Rectal smooth muscle tissue (tissue), 1 donor: ENCODE results near the gene COPS4.

Experiments used
- H3K27ac ChIP-seq: one replicate; pipeline ENCODE4 v1.7.0; 2013; ENCODE audit warnings: low read depth, low read length, inconsistent platforms
- H3K27me3 ChIP-seq: one replicate; pipeline ENCODE4 v1.7.0; 2013; ENCODE audit warnings: low read length; ENCODE audit not compliant: control insufficient read depth, insufficient read depth
- H3K36me3 ChIP-seq: one replicate; pipeline ENCODE4 v1.7.0; 2013; ENCODE audit warnings: low read length; ENCODE audit not compliant: control insufficient read depth, insufficient read depth
- H3K4me1 ChIP-seq: one replicate; pipeline ENCODE4 v1.7.0; 2013; ENCODE audit warnings: low read length; ENCODE audit not compliant: control insufficient read depth, insufficient read depth
- H3K4me3 ChIP-seq: one replicate; pipeline ENCODE4 v1.7.0; 2013; ENCODE audit warnings: low read length
- H3K9ac ChIP-seq: one replicate; pipeline ENCODE4 v1.7.0; 2013; ENCODE audit warnings: low read length

COPS4 gene

DNA sequence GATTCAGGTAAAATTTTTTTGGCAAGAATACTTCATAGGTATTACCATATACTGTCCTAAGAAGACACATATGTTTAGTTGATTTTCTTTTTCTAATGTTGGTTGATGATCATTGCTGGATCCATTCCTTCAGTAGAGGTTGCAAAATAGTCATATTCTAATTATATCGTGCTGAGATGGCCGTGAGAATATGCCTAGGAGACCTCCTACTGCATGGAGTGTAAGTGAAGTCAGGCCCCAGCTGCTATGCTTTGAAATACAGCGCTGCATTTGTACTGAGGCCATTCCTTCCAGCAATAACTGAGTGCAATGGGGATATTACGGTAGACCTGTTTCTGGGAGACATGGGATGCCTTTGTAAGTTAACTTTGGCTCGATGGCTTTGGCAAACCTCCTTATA lies 86.3 kb downstream of the COPS4 start:
- Histone ChIP-seq H3K9ac (no peak overlapping the region), H3K4me1 (no peaks in the 10 kb centered on the region), H3K27me3 (no peaks in the 10 kb centered on the region), H3K27ac (no peak overlapping the region), H3K4me3 (no peak overlapping the region), H3K36me3 (no peaks in the 10 kb centered on the region)

DNA sequence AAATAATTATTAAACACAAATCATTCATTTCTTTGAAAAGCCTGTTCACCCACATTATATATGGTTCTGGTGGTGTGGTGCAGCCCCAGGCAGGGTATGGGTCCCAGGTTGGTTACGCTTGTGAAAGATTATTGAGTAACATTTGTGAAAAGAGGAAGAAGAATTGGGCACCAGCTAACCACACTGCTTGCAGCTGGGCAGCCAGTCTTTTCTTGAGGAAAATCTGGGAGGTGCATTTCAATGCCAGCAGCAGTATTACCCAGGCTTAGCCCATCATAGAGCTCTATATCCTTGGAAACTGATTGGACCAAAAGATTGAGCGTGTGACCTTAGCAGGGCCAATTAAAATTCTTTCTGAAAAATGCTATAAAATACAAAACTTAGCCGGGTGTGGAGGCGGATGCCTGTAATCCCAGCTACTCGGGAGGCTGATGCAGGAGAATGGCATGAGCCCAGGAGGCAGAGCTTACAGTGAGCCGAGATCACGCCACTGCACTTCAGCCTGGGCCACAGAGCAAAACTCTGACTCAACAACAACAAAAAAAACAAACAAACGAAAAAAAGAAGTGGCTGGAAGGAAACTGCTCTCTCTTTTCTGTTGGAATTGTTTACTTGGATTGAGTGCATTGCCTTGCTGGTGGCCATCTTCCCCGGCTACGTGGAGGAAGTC lies 89.3 kb downstream of the COPS4 start:
- no peaks in the 10 kb centered on the region for H3K27me3 ChIP-seq
- H3K27ac ChIP-seq: no peak overlapping the region
- no peaks in the 10 kb centered on the region for H3K36me3 ChIP-seq
- no peaks in the 10 kb centered on the region for H3K4me1 ChIP-seq
- no peak overlapping the region for H3K4me3 ChIP-seq
- H3K9ac ChIP-seq: no peak overlapping the region
